ENCODE measurements around the gene F11R.
"Not testable (repeated sequence)": the region's sequence is repeated elsewhere in the genome, so short reads cannot be mapped to it uniquely, and the experiment has no call there.

Gene F11R

GRCh38 chr1:161039546-161039945 lies 18.6 kb upstream of the F11R start:
- DNase-seq, result no peak

- no peak for DNase-seq
These were observed 18.2 kb upstream of the F11R start for GRCh38 chr1:161039154-161039545.

GRCh38 chr1:161038523-161039153 lies 17.7 kb upstream of the F11R start, which contains the start of gene TSTD1:
TSTD1 (minus strand) TSS chr1:161038964; CDS start chr1:161038889, 75 bp downstream.
- peak; percentile 87 for DNase-seq

- no peak for DNase-seq
These were observed 16.9 kb upstream of the F11R start for GRCh38 chr1:161037661-161038522.

GRCh38 chr1:161033751-161034150 lies 12.8 kb upstream of the F11R start:
- DNase-seq, result peak; percentile 28

GRCh38 chr1:161032409-161032808 lies 11.5 kb upstream of the F11R start:
- DNase-seq, result no peak

GRCh38 chr1:161031874-161032273 lies 10.9 kb upstream of the F11R start:
- no peak for DNase-seq

- DNase-seq, result not testable (repeated sequence)
These were observed 8.5 kb upstream of the F11R start for GRCh38 chr1:161029466-161029865.

GRCh38 chr1:161026954-161027353 lies 6.0 kb upstream of the F11R start:
- not testable (repeated sequence) for DNase-seq

GRCh38 chr1:161022432-161022831 lies 1.5 kb upstream of the F11R start:
- DNase-seq, result not testable (repeated sequence)

GRCh38 chr1:161021970-161022353 lies 1.0 kb upstream of the F11R start:
- peak; percentile 22 for DNase-seq

GRCh38 chr1:161021165-161021969 lies 415 bp upstream of the F11R start:
- peak; percentile 95 for DNase-seq

- DNase-seq, result no peak
These were observed 1.0 kb downstream of the F11R start for GRCh38 chr1:161019751-161020495.

- not testable (repeated sequence) for DNase-seq
These were observed 1.8 kb downstream of the F11R start for GRCh38 chr1:161019111-161019660.

GRCh38 chr1:161018631-161018930 lies 2.4 kb downstream of the F11R start:
- no peak for DNase-seq

GRCh38 chr1:161017756-161018630 lies 3.0 kb downstream of the F11R start:
- no peak for DNase-seq

GRCh38 chr1:161017181-161017580 lies 3.8 kb downstream of the F11R start:
- DNase-seq, result not testable (repeated sequence)

- DNase-seq, result not testable (repeated sequence)
These were observed 4.3 kb downstream of the F11R start for GRCh38 chr1:161016683-161017082.

GRCh38 chr1:161013488-161014230 lies 7.3 kb downstream of the F11R start:
- peak; percentile 75 for DNase-seq

GRCh38 chr1:161013131-161013487 lies 7.8 kb downstream of the F11R start:
- peak; percentile 11 for DNase-seq

- DNase-seq, result no peak
These were observed 8.5 kb downstream of the F11R start for GRCh38 chr1:161012420-161012819.
